Suprapubic skin (tissue), 4 donors: ENCODE results near the gene ID2. TPM values are rescaled to one million over a fixed set of nuclear protein-coding genes. Genes with fewer than 3 reads are reported as not detected.

Source experiments
- DNase-seq, 2 donors: peaks; one replicate each; pipeline ENCODE4 v3.0.0-alpha.2; 2019; ENCODE audit warnings: low spot score in 2 of 2
- H3K27ac ChIP-seq: fragments of 200-600 bp; sonication (generic); one replicate; pipeline ENCODE4 v1.5.1; 2019
- H3K27me3 ChIP-seq: fragments of 200-600 bp; sonication (generic); one replicate; pipeline ENCODE4 v1.5.1; 2019
- H3K36me3 ChIP-seq: fragments of 200-600 bp; sonication (generic); one replicate; pipeline ENCODE4 v1.5.1; 2019
- H3K4me1 ChIP-seq: fragments of 200-600 bp; sonication (generic); one replicate; pipeline ENCODE4 v1.5.1; 2019
- H3K4me3 ChIP-seq: fragments of 200-600 bp; sonication (generic); one replicate; pipeline ENCODE4 v1.5.1; 2019; ENCODE audit warnings: mild to moderate bottlenecking
- H3K9me3 ChIP-seq: fragments of 200-600 bp; sonication (generic); one replicate; pipeline ENCODE4 v1.5.1; 2019
- EP300 ChIP-seq: sonication (generic); formaldehyde crosslinking; IDR thresholded peaks from one replicate; pipeline ENCODE4 v1.6.1; 2017; ENCODE audit warnings: antibody characterized with exemption
- POLR2A ChIP-seq, 2 donors: fragments of 450-650 bp; IDR thresholded peaks; one replicate each; pipeline ENCODE4 v1.6.1; 2017; ENCODE audit warnings: antibody characterized with exemption in 2 of 2, mild to moderate bottlenecking in 2 of 2, moderate library complexity in 2 of 2
- POLR2AphosphoS5 ChIP-seq, 3 donors: sonication (generic); formaldehyde crosslinking; IDR thresholded peaks; one replicate each; pipeline ENCODE4 v1.6.1; 2017; ENCODE audit warnings: antibody characterized with exemption in 3 of 3
- WGBS: methylation state at CpG from one replicate; pipeline ENCODE4 v1.1.5; 2018; 5-methylcytosine and 5-hydroxymethylcytosine counted together
- total RNA-seq, 4 donors: library from RNA; depleted of rRNA; stranded (reverse); fragments of >200 nt; gene quantifications; one replicate each; pipeline ENCODE4 v1.1.0, GENCODE V29; 2016
- TF ChIP-seq, protein P1 (sequence below), 2 donors: fragments of 200-600 bp in 1 of 2; fragments of 450-650 bp in 1 of 2; sonication (generic) in 1 of 2; IDR thresholded peaks; one replicate each; pipeline ENCODE4 v1.5.1; 2016 to 2019; ENCODE audit warnings: antibody characterized with exemption in 2 of 2, mild to moderate bottlenecking in 1 of 2, moderate library complexity in 1 of 2

Gene ID2, protein sequence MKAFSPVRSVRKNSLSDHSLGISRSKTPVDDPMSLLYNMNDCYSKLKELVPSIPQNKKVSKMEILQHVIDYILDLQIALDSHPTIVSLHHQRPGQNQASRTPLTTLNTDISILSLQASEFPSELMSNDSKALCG
- 100 to 1,000 TPM; 179 to 249 (median 211) TPM for total RNA-seq

GRCh38 chr2:8681786-8682692, at the start of gene ID2:
Gene ID2 (plus strand): TSS chr2:8682056. CDS start chr2:8682166, 110 bp downstream.
- peaks cover 56% of the 10 kb centered on the region for H3K4me1 ChIP-seq
- WGBS, result under 1% methylated on average over 30 of the region's 70 CpGs

DNA sequence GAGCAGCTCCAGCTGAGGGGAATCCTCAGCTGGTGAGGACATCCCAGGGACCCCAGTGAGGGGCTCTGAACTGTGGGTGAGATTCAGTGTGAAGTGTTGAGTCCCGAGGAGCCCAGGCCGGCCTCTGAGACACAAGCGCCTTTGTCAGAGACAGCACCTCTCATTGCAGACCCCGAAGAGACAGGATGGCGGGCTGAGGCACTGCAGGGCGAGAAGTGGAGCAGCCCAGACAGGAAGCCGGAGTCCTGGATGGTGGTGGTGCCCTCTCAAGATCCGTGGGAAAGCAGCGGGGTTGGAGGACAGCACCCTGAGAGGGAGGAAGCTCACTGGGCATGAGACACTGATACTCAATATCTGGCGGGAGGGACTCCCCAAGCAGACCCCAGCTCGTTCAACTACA, 49.1 kb upstream of the ID2 start:
- Histone ChIP-seq H3K4me3 (no peak overlapping the region), H3K36me3 (no peaks in the 10 kb centered on the region), H3K9me3 (no peaks in the 10 kb centered on the region), H3K27ac (no peak overlapping the region), H3K4me1 (no peaks in the 10 kb centered on the region), H3K27me3 (no peaks in the 10 kb centered on the region)
- DNase-seq, result peak in 1 of 2 donors; percentile 55
- no peak for TF ChIP-seq EP300
- 77% methylated on average over 6 of the region's 11 CpGs for WGBS

More at GRCh38 chr2:8681786-8682692, at the start of gene ID2:
- Histone ChIP-seq H3K36me3 (no peaks in the 10 kb centered on the region), H3K4me3 (peak within 1 kb of the TSS; percentile 77), H3K9me3 (no peaks in the 10 kb centered on the region), H3K27ac (peak within 1 kb of the TSS; percentile 96), H3K27me3 (no peaks in the 10 kb centered on the region)
- peak; percentile 99 for DNase-seq
- peak; percentile 97 to 99 for TF ChIP-seq POLR2A (IDR thresholded peaks at IDR 0.05)
- TF ChIP-seq, protein P1, sequence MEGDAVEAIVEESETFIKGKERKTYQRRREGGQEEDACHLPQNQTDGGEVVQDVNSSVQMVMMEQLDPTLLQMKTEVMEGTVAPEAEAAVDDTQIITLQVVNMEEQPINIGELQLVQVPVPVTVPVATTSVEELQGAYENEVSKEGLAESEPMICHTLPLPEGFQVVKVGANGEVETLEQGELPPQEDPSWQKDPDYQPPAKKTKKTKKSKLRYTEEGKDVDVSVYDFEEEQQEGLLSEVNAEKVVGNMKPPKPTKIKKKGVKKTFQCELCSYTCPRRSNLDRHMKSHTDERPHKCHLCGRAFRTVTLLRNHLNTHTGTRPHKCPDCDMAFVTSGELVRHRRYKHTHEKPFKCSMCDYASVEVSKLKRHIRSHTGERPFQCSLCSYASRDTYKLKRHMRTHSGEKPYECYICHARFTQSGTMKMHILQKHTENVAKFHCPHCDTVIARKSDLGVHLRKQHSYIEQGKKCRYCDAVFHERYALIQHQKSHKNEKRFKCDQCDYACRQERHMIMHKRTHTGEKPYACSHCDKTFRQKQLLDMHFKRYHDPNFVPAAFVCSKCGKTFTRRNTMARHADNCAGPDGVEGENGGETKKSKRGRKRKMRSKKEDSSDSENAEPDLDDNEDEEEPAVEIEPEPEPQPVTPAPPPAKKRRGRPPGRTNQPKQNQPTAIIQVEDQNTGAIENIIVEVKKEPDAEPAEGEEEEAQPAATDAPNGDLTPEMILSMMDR (IDR thresholded peaks at IDR 0.05), result no peak
- TF ChIP-seq POLR2AphosphoS5 (IDR thresholded peaks at IDR 0.05), result peak; percentile 87 to 99 (median 99)

DNA sequence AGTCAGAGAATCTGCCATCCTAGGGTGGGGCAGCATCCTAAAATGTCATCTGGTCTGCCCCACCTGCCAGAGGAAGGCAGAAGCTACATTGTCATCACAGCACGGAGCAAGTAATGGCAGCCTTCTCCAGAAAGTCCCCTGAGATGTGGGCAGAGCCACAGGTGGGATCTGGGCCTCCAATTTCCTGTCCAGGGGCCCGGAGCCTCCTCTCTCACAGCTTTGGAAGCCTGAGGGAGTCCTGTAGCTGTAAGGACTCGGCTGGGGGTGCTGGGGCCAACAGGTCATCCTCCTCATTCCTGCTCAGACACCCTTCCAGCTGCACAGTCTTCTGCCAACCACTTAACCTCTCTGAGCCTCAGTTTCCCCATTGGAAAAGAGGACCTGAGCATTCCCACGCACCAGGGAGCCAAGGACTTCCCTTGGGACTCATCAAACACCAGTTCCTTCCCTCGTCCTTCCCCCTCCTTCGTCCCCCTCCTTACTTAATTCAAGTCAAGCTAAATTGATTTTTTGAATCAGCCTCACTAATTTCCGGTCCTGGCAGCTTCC, 48.6 kb upstream of the ID2 start:
- Histone ChIP-seq H3K36me3 (no peaks in the 10 kb centered on the region), H3K27ac (no peak overlapping the region), H3K27me3 (no peaks in the 10 kb centered on the region), H3K4me1 (no peaks in the 10 kb centered on the region), H3K9me3 (no peaks in the 10 kb centered on the region), H3K4me3 (no peak overlapping the region)
- 89% methylated on average over 7 of the region's 7 CpGs for WGBS
- TF ChIP-seq, protein P1 (IDR thresholded peaks at IDR 0.05), result no peak
- no peak for TF ChIP-seq EP300
- TF ChIP-seq POLR2AphosphoS5 (IDR thresholded peaks at IDR 0.05), result no peak
- no peak for TF ChIP-seq POLR2A (IDR thresholded peaks at IDR 0.05)
- DNase-seq, result peak in 1 of 2 donors; percentile 26

- WGBS, result 76% methylated on average over 14 of the region's 14 CpGs
- no peaks in the 10 kb centered on the region for H3K36me3 ChIP-seq
- no peak overlapping the region for H3K27ac ChIP-seq
- peak in 1 of 2 donors; percentile 35 for DNase-seq
- H3K9me3 ChIP-seq, result no peaks in the 10 kb centered on the region
- no peaks in the 10 kb centered on the region for H3K4me1 ChIP-seq
- TF ChIP-seq POLR2AphosphoS5 (IDR thresholded peaks at IDR 0.05), result no peak
- TF ChIP-seq, protein P1 (IDR thresholded peaks at IDR 0.05), result no peak
- no peak for TF ChIP-seq EP300
- TF ChIP-seq POLR2A (IDR thresholded peaks at IDR 0.05), result no peak
- H3K27me3 ChIP-seq, result no peaks in the 10 kb centered on the region
- H3K4me3 ChIP-seq, result no peak overlapping the region
Measured at GRCh38 chr2:8633735-8634313, 48.0 kb upstream of the ID2 start.

- Histone ChIP-seq H3K4me3 (no peak overlapping the region), H3K36me3 (no peaks in the 10 kb centered on the region), H3K4me1 (no peaks in the 10 kb centered on the region), H3K27me3 (no peaks in the 10 kb centered on the region), H3K9me3 (no peaks in the 10 kb centered on the region), H3K27ac (no peak overlapping the region)
- peak in 1 of 2 donors; percentile 47 for DNase-seq
- TF ChIP-seq EP300 (no peak), POLR2A (IDR thresholded peaks at IDR 0.05) (no peak)
- TF ChIP-seq, protein P1 (IDR thresholded peaks at IDR 0.05), result no peak
- 96% methylated on average over 14 of the region's 14 CpGs for WGBS
Measured at GRCh38 chr2:8634466-8635172, 47.2 kb upstream of the ID2 start.
